H54 (cell line): ENCODE data around the gene ATXN7.

Experiments used
- DNase-seq: peaks from one replicate; pipeline ENCODE4 v3.0.0; 2011; ENCODE audit warnings: low spot score, mixed read lengths; ENCODE audit not compliant: insufficient read length
- FAIRE-seq: peaks from 3 replicates; lab custom pipeline; 2011; peaks lifted over from hg19 to GRCh38; lab: Jason Lieb, UNC
- POLR2A ChIP-seq: IDR thresholded peaks from 2 replicates; pipeline ENCODE4 v1.6.1; 2011; ENCODE audit warnings: low read depth, mild to moderate bottlenecking, low read length

ATXN7 gene

GRCh38 chr3:63863150-63864007 is at the start of gene ATXN7, which contains the start of gene THOC7:
TSS of gene ATXN7 (plus strand) at chr3:63863867. CDS start at chr3:63912599, 48,732 bp downstream.
TSS of gene THOC7 (minus strand) at chr3:63863805. CDS start at chr3:63863790, 15 bp downstream.
- DNase-seq (peak; percentile 61), FAIRE-seq (no peak)
- TF ChIP-seq POLR2A, result peak; percentile 57

GRCh38 chr3:63814237-63814636 is 49.4 kb upstream of the ATXN7 start:
- no peak for TF ChIP-seq POLR2A
- DNase-seq (no peak), FAIRE-seq (no peak)

GRCh38 chr3:63817225-63817624 is 46.4 kb upstream of the ATXN7 start:
- no peak for FAIRE-seq
- no peak for DNase-seq
- TF ChIP-seq POLR2A, result no peak

GRCh38 chr3:63818282-63819150 is 45.2 kb upstream of the ATXN7 start:
- FAIRE-seq, result peak; percentile 98
- DNase-seq, result peak; percentile 9
- no peak for TF ChIP-seq POLR2A

GRCh38 chr3:63819151-63819398 is 44.6 kb upstream of the ATXN7 start, which contains the start of gene C3orf49:
TSS of gene C3orf49 (plus strand) at chr3:63819299. CDS start at chr3:63819472, 173 bp downstream.
- FAIRE-seq, result no peak
- no peak for DNase-seq
- no peak for TF ChIP-seq POLR2A

GRCh38 chr3:63824309-63824708 is 39.4 kb upstream of the ATXN7 start:
- FAIRE-seq (no peak), DNase-seq (no peak)
- TF ChIP-seq POLR2A, result no peak

GRCh38 chr3:63830526-63830925 is 33.1 kb upstream of the ATXN7 start:
- no peak for FAIRE-seq
- no peak for TF ChIP-seq POLR2A

GRCh38 chr3:63832395-63832794 is 31.3 kb upstream of the ATXN7 start:
- no peak for FAIRE-seq
- TF ChIP-seq POLR2A, result no peak
- no peak for DNase-seq

More at GRCh38 chr3:63830526-63830925, 33.1 kb upstream of the ATXN7 start:
- DNase-seq, result no peak

- FAIRE-seq (no peak), DNase-seq (no peak)
- no peak for TF ChIP-seq POLR2A
These were observed 22.0 kb upstream of the ATXN7 start for GRCh38 chr3:63841704-63842103.

- TF ChIP-seq POLR2A, result no peak
- DNase-seq, result no peak
- FAIRE-seq, result no peak
These were observed 21.5 kb upstream of the ATXN7 start for GRCh38 chr3:63842127-63842526.

GRCh38 chr3:63845215-63845614 is 18.5 kb upstream of the ATXN7 start:
- FAIRE-seq (no peak), DNase-seq (no peak)
- TF ChIP-seq POLR2A, result no peak

- FAIRE-seq (no peak), DNase-seq (no peak)
- no peak for TF ChIP-seq POLR2A
These were observed 15.8 kb upstream of the ATXN7 start for GRCh38 chr3:63847718-63848450.

GRCh38 chr3:63849175-63849574 is 14.5 kb upstream of the ATXN7 start:
- TF ChIP-seq POLR2A, result no peak
- no peak for FAIRE-seq
- no peak for DNase-seq
